KMS-11 (cell line): ENCODE data around the gene OR14I1.

ENCODE experiments used
- H2AFZ ChIP-seq: fragments of 200-600 bp; sonication (generic); 2 replicates; pipeline ENCODE4 v1.6.1; 2016; ENCODE audit warnings: antibody characterized with exemption, mixed run types, low read depth
- H3K27ac ChIP-seq: fragments of 200-600 bp; sonication (generic); 2 replicates; pipeline ENCODE4 v1.6.1; 2016; ENCODE audit warnings: mild to moderate bottlenecking, mixed run types
- H3K27me3 ChIP-seq: fragments of 200-600 bp; sonication (generic); 2 replicates; pipeline ENCODE4 v1.6.1; 2017; ENCODE audit warnings: mild to moderate bottlenecking, low read depth, mixed run types, moderate library complexity; ENCODE audit not compliant: insufficient read depth
- H3K36me3 ChIP-seq: fragments of 200-600 bp; sonication (generic); 2 replicates; pipeline ENCODE4 v1.6.1; 2017; ENCODE audit warnings: mild to moderate bottlenecking, mixed run types; ENCODE audit not compliant: insufficient read depth
- H3K4me1 ChIP-seq: fragments of 200-600 bp; sonication (generic); 2 replicates; pipeline ENCODE4 v1.6.1; 2016; ENCODE audit warnings: mild to moderate bottlenecking, low read depth, mixed run types; ENCODE audit not compliant: poor library complexity, severe bottlenecking
- H3K4me2 ChIP-seq: fragments of 200-600 bp; sonication (generic); 2 replicates; pipeline ENCODE4 v1.7.0; 2016; ENCODE audit warnings: mild to moderate bottlenecking, mixed run types
- H3K4me3 ChIP-seq: fragments of 200-600 bp; sonication (generic); IDR thresholded peaks from 2 replicates; pipeline ENCODE4 v1.6.1; 2017; ENCODE audit warnings: low read depth, low read length, mixed read lengths; ENCODE audit not compliant: insufficient read depth
- H3K79me2 ChIP-seq: fragments of 200-600 bp; sonication (generic); 2 replicates; pipeline ENCODE4 v1.6.1; 2016; ENCODE audit warnings: low read depth, mixed run types; ENCODE audit not compliant: insufficient read depth
- H3K9ac ChIP-seq: fragments of 200-600 bp; sonication (generic); 2 replicates; pipeline ENCODE4 v1.6.1; 2016; ENCODE audit warnings: mild to moderate bottlenecking, mixed run types
- H4K20me1 ChIP-seq: fragments of 200-600 bp; sonication (generic); 2 replicates; pipeline ENCODE4 v1.6.1; 2016; ENCODE audit warnings: mild to moderate bottlenecking, mixed run types; ENCODE audit not compliant: insufficient read depth
- TF ChIP-seq, protein P1 (sequence below): fragments of 200-600 bp; sonication (generic); conservative IDR thresholded peaks from 2 replicates; pipeline ENCODE4 v1.6.1; 2017; ENCODE audit warnings: low read depth, mild to moderate bottlenecking, antibody characterized with exemption, low read length, moderate library complexity, mixed read lengths

Gene OR14I1

GRCh38 chr1:248704606-248705005, 2.0 kb upstream of the OR14I1 start:
- H4K20me1 ChIP-seq, result no peaks in the 10 kb centered on the region
- H3K27ac ChIP-seq, result no peak overlapping the region
- H2AFZ ChIP-seq, result no peak overlapping the region
- no peaks in the 10 kb centered on the region for H3K27me3 ChIP-seq
- TF ChIP-seq, protein P1, sequence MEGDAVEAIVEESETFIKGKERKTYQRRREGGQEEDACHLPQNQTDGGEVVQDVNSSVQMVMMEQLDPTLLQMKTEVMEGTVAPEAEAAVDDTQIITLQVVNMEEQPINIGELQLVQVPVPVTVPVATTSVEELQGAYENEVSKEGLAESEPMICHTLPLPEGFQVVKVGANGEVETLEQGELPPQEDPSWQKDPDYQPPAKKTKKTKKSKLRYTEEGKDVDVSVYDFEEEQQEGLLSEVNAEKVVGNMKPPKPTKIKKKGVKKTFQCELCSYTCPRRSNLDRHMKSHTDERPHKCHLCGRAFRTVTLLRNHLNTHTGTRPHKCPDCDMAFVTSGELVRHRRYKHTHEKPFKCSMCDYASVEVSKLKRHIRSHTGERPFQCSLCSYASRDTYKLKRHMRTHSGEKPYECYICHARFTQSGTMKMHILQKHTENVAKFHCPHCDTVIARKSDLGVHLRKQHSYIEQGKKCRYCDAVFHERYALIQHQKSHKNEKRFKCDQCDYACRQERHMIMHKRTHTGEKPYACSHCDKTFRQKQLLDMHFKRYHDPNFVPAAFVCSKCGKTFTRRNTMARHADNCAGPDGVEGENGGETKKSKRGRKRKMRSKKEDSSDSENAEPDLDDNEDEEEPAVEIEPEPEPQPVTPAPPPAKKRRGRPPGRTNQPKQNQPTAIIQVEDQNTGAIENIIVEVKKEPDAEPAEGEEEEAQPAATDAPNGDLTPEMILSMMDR, result no peak
- no peaks in the 10 kb centered on the region for H3K79me2 ChIP-seq
- H3K4me2 ChIP-seq, result no peak overlapping the region
- no peak overlapping the region for H3K9ac ChIP-seq
- no peaks in the 10 kb centered on the region for H3K4me1 ChIP-seq
- no peaks in the 10 kb centered on the region for H3K36me3 ChIP-seq
- H3K4me3 ChIP-seq, result no peak overlapping the region

DNA sequence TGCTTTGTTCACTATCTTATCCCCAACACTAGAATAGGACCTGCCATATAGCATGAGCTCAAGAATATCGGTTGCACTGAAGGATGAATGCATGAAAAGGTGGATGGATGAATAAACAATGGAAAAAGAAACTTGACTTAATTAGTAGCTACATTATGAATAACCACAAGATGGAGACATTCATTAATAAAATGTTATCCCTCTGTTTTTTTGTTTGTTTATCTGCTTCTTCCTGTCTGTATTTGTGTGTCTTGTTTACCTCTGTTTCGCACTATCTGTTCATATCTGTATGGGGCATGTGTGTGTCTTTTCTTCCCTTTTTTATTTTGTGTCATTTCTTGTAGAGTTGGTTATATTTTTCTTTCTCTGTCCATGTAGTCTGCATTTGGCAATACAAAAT, 1.1 kb upstream of the OR14I1 start:
- Histone ChIP-seq H3K9ac (no peak overlapping the region), H3K27ac (no peak overlapping the region), H3K27me3 (no peaks in the 10 kb centered on the region), H3K4me2 (no peak overlapping the region), H3K36me3 (no peaks in the 10 kb centered on the region), H3K79me2 (no peaks in the 10 kb centered on the region), H3K4me3 (no peak overlapping the region), H3K4me1 (no peaks in the 10 kb centered on the region), H2AFZ (no peak overlapping the region), H4K20me1 (no peaks in the 10 kb centered on the region)
- TF ChIP-seq, protein P1, result peak; percentile 51

- Histone ChIP-seq H3K27me3 (no peaks in the 10 kb centered on the region), H3K4me2 (no peak overlapping the region), H3K4me1 (no peaks in the 10 kb centered on the region), H3K27ac (no peak overlapping the region), H3K36me3 (no peaks in the 10 kb centered on the region), H4K20me1 (no peaks in the 10 kb centered on the region), H3K79me2 (no peaks in the 10 kb centered on the region), H3K9ac (no peak overlapping the region), H3K4me3 (no peak overlapping the region), H2AFZ (no peak overlapping the region)
- TF ChIP-seq, protein P1, result no peak
Observed at GRCh38 chr1:248699099-248699498, 3.5 kb downstream of the OR14I1 start.

GRCh38 chr1:248697907-248698306, 4.7 kb downstream of the OR14I1 start:
- no peaks in the 10 kb centered on the region for H3K36me3 ChIP-seq
- H3K27me3 ChIP-seq, result no peaks in the 10 kb centered on the region
- no peaks in the 10 kb centered on the region for H4K20me1 ChIP-seq
- no peak overlapping the region for H3K4me2 ChIP-seq
- TF ChIP-seq, protein P1, result no peak
- H3K27ac ChIP-seq, result no peak overlapping the region
- no peak overlapping the region for H2AFZ ChIP-seq
- no peak overlapping the region for H3K4me3 ChIP-seq
- H3K4me1 ChIP-seq, result no peaks in the 10 kb centered on the region
- H3K79me2 ChIP-seq, result no peaks in the 10 kb centered on the region
- no peak overlapping the region for H3K9ac ChIP-seq
